HCT116 (cell line): ENCODE data around the gene CNKSR3.

Source experiments
- RAD21 ChIP-seq: IDR thresholded peaks from 2 replicates; pipeline ENCODE4 v1.6.1; 2012; ENCODE audit warnings: low read depth, mild to moderate bottlenecking
- REST ChIP-seq: IDR thresholded peaks from 2 replicates; pipeline ENCODE4 v1.6.1; 2012; ENCODE audit warnings: low read depth
- TF ChIP-seq, protein P1 (sequence below), 3 experiments: fragments of 200-600 bp in 1 of 3; sonication (generic) in 1 of 3; IDR thresholded peaks in 2 of 3; conservative IDR thresholded peaks in 1 of 3; 2 replicates each; pipeline ENCODE4 v1.5.1; 2012 to 2017; ENCODE audit warnings: low read depth in 2 of 3, low read length in 2 of 3, antibody characterized with exemption in 1 of 3, borderline replicate concordance in 1 of 3, control low read depth in 1 of 3, mild to moderate bottlenecking in 1 of 3, mixed read lengths in 1 of 3, mixed run types in 1 of 3, moderate library complexity in 1 of 3; ENCODE audit not compliant: insufficient read depth in 1 of 3
- TF ChIP-seq, protein P2 (sequence below): IDR thresholded peaks from 2 replicates; pipeline ENCODE4 v1.6.1; 2011; ENCODE audit warnings: mild to moderate bottlenecking, low read length, moderate library complexity; ENCODE audit not compliant: insufficient replicate concordance; ENCODE audit errors: extremely low read depth

GRCh38 chr6:154538640-154539191, 28.2 kb upstream of the CNKSR3 start:
- TF ChIP-seq, protein P1, sequence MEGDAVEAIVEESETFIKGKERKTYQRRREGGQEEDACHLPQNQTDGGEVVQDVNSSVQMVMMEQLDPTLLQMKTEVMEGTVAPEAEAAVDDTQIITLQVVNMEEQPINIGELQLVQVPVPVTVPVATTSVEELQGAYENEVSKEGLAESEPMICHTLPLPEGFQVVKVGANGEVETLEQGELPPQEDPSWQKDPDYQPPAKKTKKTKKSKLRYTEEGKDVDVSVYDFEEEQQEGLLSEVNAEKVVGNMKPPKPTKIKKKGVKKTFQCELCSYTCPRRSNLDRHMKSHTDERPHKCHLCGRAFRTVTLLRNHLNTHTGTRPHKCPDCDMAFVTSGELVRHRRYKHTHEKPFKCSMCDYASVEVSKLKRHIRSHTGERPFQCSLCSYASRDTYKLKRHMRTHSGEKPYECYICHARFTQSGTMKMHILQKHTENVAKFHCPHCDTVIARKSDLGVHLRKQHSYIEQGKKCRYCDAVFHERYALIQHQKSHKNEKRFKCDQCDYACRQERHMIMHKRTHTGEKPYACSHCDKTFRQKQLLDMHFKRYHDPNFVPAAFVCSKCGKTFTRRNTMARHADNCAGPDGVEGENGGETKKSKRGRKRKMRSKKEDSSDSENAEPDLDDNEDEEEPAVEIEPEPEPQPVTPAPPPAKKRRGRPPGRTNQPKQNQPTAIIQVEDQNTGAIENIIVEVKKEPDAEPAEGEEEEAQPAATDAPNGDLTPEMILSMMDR (IDR thresholded peaks at IDR 0.05 in 2 of 3, conservative IDR thresholded peaks at IDR 0.05 in 1 of 3; ENCODE audit: borderline replicate concordance in 1 of 3, insufficient read depth in 1 of 3, low read depth in 2 of 3, low read length in 2 of 3): no peak
- TF ChIP-seq, protein P2, sequence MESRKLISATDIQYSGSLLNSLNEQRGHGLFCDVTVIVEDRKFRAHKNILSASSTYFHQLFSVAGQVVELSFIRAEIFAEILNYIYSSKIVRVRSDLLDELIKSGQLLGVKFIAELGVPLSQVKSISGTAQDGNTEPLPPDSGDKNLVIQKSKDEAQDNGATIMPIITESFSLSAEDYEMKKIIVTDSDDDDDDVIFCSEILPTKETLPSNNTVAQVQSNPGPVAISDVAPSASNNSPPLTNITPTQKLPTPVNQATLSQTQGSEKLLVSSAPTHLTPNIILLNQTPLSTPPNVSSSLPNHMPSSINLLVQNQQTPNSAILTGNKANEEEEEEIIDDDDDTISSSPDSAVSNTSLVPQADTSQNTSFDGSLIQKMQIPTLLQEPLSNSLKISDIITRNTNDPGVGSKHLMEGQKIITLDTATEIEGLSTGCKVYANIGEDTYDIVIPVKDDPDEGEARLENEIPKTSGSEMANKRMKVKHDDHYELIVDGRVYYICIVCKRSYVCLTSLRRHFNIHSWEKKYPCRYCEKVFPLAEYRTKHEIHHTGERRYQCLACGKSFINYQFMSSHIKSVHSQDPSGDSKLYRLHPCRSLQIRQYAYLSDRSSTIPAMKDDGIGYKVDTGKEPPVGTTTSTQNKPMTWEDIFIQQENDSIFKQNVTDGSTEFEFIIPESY: no peak
- TF ChIP-seq REST (no peak), RAD21 (no peak)
